ENCODE measurements around the gene HMCES.

Gene HMCES, protein sequence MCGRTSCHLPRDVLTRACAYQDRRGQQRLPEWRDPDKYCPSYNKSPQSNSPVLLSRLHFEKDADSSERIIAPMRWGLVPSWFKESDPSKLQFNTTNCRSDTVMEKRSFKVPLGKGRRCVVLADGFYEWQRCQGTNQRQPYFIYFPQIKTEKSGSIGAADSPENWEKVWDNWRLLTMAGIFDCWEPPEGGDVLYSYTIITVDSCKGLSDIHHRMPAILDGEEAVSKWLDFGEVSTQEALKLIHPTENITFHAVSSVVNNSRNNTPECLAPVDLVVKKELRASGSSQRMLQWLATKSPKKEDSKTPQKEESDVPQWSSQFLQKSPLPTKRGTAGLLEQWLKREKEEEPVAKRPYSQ

GRCh38 chr3:129278439-129278965, at the start of gene HMCES:
HMCES (plus strand) TSS chr3:129278870; CDS start chr3:129279733, 863 bp downstream.
- peak; percentile 21 to 75 for DNase-seq

GRCh38 chr3:129228891-129229585, 49.6 kb upstream of the HMCES start:
- no peak for DNase-seq

GRCh38 chr3:129230311-129231019, 48.2 kb upstream of the HMCES start:
- DNase-seq, result no peak

- no peak for DNase-seq
Observed at GRCh38 chr3:129231331-129232119, 47.1 kb upstream of the HMCES start.

- no peak for DNase-seq
Observed at GRCh38 chr3:129233538-129233937, 45.1 kb upstream of the HMCES start.

- no peak for DNase-seq
Observed at GRCh38 chr3:129234441-129234840, 44.2 kb upstream of the HMCES start.

DNA sequence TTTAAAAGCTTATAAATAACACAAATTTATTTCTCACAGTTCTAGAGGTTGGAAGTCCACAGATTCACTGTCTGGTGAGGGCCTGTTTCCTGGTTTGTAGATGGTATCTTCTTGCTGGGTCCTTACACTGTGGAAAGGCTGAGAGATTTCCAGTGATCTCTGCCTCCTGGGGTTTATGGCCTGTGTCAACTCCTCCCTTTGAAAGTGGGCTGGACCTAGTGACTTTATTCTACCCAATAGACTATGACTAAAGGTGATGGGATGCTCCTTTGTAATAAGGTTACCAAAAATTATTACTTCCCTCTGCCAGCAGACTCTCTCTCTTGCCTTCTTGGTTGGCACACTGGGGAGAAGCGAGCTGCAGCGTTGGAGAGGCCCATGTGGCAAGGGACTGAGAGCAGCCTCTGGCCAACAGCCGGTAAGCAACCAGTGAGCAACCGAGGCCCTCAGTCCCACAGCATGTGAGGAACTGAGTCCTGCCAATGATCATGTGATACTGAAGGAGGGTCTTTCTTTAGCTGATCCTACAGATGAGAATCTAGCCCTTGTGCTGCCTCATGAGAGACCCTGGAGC, 43.2 kb upstream of the HMCES start:
- no peak for DNase-seq

GRCh38 chr3:129238945-129239705, 39.5 kb upstream of the HMCES start:
- no peak for DNase-seq

GRCh38 chr3:129239991-129240390, 38.7 kb upstream of the HMCES start:
- DNase-seq, result no peak

DNA sequence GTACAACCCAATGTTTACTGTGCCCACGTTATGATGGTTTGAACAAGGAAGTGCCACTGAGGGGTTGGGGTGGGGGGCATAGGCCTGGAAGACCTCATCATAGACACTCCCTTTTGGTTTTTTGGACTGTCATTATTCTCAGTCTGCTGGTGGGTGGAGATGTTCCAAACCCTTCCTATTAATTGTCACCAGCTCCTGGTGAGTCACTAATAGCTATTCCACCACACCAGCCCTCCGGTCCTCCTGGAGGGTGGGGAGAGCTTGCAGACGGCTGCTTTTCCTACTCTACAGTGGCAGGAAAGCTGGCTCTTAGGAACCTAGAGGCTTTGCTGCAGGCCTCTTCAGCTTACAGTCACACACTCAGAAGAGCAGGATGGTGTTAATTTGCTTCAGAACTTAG, 38.2 kb upstream of the HMCES start:
- DNase-seq, result no peak

GRCh38 chr3:129245141-129245540, 33.5 kb upstream of the HMCES start:
- DNase-seq, result no peak

GRCh38 chr3:129245641-129246306, 32.9 kb upstream of the HMCES start:
- DNase-seq, result peak in 1 of 2 experiments; percentile 34

DNA sequence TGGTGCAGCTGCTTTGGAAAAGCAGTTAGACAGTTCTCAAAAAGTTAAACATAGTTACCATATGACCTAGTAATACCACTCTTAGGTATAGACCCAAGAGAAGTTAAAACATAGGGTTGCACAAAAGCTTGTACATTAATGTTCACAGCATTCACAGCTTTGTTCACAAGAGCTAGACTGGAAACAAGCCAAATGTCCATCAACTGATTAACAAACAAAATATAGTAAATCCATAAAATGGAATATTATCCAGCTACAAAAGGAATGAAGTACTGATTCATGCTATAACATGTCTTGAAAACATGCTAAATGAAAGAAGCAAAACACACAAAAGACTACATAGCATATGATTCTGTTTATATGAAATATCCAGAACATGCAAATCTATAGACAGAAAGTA, 32.0 kb upstream of the HMCES start:
- no peak for DNase-seq

- DNase-seq, result peak in 1 of 2 experiments; percentile 7
Observed at GRCh38 chr3:129248286-129248979, 30.2 kb upstream of the HMCES start.

- DNase-seq, result peak in 1 of 2 experiments; percentile 60
Observed at GRCh38 chr3:129249284-129250065, 29.2 kb upstream of the HMCES start, which contains the start of gene COPG1. COPG1 (plus strand) TSS chr3:129249606; CDS start chr3:129249710, 104 bp downstream.

DNA sequence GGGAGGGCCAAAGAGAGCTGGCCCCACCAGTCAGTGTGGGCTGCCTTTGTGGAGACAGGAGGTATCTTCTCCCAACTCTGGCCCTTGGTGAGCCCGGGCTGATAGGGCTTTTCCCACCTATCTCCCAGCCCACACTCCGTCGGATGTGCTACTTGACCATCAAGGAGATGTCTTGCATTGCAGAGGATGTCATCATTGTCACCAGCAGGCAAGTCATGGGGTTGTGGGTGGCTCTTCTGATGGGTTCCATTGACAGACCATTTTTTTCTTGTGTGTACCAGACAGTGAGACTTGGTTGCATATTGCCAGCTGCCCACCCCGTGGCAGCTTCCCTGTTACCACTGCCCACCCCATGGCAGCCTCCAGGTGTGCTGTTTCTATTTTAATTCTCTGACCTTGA, 25.9 kb upstream of the HMCES start:
- DNase-seq, result no peak

DNA sequence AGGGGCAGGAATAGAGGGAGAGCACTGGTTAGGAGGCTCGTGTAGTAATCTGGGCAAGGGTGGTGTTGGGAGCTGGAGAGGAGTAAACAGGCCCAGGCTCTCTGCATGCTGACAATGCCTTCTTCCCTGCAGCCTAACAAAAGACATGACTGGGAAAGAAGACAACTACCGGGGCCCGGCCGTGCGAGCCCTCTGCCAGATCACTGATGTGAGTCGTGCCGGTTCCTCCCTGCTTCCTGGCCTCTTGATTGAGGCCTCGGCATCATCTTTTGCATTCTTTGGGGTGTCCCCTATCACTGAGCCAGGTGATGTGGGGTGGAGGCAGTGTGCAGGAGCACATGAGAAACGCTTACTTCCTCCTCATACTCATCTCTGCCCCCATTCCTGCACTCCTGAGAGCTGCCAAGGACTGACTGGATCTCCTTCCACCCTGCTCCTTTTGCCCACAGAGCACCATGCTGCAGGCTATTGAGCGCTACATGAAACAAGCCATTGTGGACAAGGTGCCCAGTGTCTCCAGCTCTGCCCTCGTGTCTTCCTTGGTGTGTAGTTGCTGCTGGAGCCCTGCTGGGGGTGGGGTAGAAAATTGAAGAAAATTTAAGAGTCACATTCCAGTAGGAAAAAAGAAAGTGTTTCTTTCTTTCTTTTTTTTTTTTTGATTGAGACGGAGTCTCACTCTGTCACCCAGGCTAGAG, 24.0 kb upstream of the HMCES start:
- no peak for DNase-seq

GRCh38 chr3:129256270-129256669, 22.4 kb upstream of the HMCES start:
- no peak for DNase-seq

DNA sequence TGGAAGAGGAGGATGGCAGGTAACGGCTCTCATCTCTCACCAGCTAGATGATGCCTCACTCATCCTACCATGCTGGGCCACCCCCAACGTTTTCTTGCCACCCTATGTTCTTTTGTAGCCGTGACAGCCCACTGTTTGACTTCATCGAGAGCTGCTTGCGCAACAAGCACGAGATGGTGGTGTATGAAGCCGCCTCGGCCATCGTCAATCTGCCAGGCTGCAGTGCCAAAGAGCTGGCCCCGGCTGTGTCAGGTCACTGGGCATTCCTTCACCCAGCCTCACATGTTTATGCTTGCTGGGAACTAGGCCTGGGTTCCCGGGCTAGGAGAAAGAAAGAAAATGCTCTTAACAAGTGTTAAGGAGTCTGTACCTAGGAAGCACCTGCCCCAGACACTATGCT, 21.1 kb upstream of the HMCES start:
- DNase-seq, result no peak
